Measurements from ENCODE around the gene GNAT1. TPM values are rescaled to one million over a fixed set of nuclear protein-coding genes. Genes with fewer than 3 reads are reported as not detected.

Gene GNAT1
- total and polyA plus RNA-seq, 2 of the 13 experiments (the other 11 are each of a cell fraction or from before 2014, with no cell fraction given), result 0.15 TPM; not detected in 1

GRCh38 chr3:50235716-50236483, 44.5 kb downstream of the GNAT1 start, which contains the start of gene GNAI2 (continued):
- TF ChIP-seq ZNF441 (CRISPR knock-in tag; IDR thresholded peaks at IDR 0.05; ENCODE audit: borderline replicate concordance) (0 out of 2 replicates have a peak, but pooled peaks have one; percentile 28), TRIM24 (CRISPR knock-in tag; IDR thresholded peaks at IDR 0.05) (no peak), ZBTB37 (CRISPR knock-in tag; IDR thresholded peaks at IDR 0.05) (no peak), SP1 (IDR thresholded peaks at IDR 0.05) (no peak), SP1 (CRISPR knock-in tag; IDR thresholded peaks at IDR 0.05) (peak; percentile 73), RFX5 (IDR thresholded peaks at IDR 0.05; ENCODE audit: low read depth, low read length) (peak; percentile 81), NR2F6 (IDR thresholded peaks at IDR 0.05) (no peak), NR2F6 (CRISPR knock-in tag; IDR thresholded peaks at IDR 0.05) (peak; percentile 26), MYNN (CRISPR knock-in tag; IDR thresholded peaks at IDR 0.05; ENCODE audit: low read depth) (no peak), ZNF501 (CRISPR knock-in tag; IDR thresholded peaks at IDR 0.05) (no peak), JUND (CRISPR knock-in tag; IDR thresholded peaks at IDR 0.05) (no peak), DPF2 (CRISPR knock-in tag; IDR thresholded peaks at IDR 0.05; ENCODE audit: borderline replicate concordance, low read depth) (no peak), HNRNPL (IDR thresholded peaks at IDR 0.05; ENCODE audit: low read depth, low read length) (0 out of 2 replicates have a peak, but pooled peaks have one; percentile 71), REST (IDR thresholded peaks at IDR 0.05; ENCODE audit: borderline replicate concordance in 1 of 2, low read depth in 1 of 2, low read length in 2 of 2) (peak in 1 of 2 experiments; percentile 71; a peak in 1 of 4 replicates), ZNF430 (CRISPR knock-in tag; IDR thresholded peaks at IDR 0.05) (0 out of 2 replicates have a peak, but pooled peaks have one; percentile 17), TAF1 (CRISPR knock-in tag; IDR thresholded peaks at IDR 0.05) (peak; percentile 91), ZNF777 (CRISPR knock-in tag; IDR thresholded peaks at IDR 0.05) (peak; percentile 82), TMF1 (CRISPR knock-in tag; IDR thresholded peaks at IDR 0.05; ENCODE audit: low read depth) (0 out of 2 replicates have a peak, but pooled peaks have one; percentile 58)
- TF ChIP-seq, protein P1, sequence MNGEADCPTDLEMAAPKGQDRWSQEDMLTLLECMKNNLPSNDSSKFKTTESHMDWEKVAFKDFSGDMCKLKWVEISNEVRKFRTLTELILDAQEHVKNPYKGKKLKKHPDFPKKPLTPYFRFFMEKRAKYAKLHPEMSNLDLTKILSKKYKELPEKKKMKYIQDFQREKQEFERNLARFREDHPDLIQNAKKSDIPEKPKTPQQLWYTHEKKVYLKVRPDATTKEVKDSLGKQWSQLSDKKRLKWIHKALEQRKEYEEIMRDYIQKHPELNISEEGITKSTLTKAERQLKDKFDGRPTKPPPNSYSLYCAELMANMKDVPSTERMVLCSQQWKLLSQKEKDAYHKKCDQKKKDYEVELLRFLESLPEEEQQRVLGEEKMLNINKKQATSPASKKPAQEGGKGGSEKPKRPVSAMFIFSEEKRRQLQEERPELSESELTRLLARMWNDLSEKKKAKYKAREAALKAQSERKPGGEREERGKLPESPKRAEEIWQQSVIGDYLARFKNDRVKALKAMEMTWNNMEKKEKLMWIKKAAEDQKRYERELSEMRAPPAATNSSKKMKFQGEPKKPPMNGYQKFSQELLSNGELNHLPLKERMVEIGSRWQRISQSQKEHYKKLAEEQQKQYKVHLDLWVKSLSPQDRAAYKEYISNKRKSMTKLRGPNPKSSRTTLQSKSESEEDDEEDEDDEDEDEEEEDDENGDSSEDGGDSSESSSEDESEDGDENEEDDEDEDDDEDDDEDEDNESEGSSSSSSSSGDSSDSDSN (CRISPR knock-in tag; IDR thresholded peaks at IDR 0.05), result peak; percentile 63; the same call in 1 of the 2 replicates
- TF ChIP-seq, protein P2, sequence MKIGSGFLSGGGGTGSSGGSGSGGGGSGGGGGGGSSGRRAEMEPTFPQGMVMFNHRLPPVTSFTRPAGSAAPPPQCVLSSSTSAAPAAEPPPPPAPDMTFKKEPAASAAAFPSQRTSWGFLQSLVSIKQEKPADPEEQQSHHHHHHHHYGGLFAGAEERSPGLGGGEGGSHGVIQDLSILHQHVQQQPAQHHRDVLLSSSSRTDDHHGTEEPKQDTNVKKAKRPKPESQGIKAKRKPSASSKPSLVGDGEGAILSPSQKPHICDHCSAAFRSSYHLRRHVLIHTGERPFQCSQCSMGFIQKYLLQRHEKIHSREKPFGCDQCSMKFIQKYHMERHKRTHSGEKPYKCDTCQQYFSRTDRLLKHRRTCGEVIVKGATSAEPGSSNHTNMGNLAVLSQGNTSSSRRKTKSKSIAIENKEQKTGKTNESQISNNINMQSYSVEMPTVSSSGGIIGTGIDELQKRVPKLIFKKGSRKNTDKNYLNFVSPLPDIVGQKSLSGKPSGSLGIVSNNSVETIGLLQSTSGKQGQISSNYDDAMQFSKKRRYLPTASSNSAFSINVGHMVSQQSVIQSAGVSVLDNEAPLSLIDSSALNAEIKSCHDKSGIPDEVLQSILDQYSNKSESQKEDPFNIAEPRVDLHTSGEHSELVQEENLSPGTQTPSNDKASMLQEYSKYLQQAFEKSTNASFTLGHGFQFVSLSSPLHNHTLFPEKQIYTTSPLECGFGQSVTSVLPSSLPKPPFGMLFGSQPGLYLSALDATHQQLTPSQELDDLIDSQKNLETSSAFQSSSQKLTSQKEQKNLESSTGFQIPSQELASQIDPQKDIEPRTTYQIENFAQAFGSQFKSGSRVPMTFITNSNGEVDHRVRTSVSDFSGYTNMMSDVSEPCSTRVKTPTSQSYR (CRISPR knock-in tag; IDR thresholded peaks at IDR 0.05; ENCODE audit: borderline replicate concordance), result no peak

Data from HepG2 (cell line).